Glomerular visceral epithelial cell (primary cell): Measurements from ENCODE around the gene NDUFAB1.
A peak's percentile ranks its signal among the peaks of the same experiment; 100 is the strongest.
"Not testable (repeated sequence)": the region's sequence is repeated elsewhere in the genome, so short reads cannot be mapped to it uniquely, and the experiment has no call there.

ENCODE experiments used
- DNase-seq: peaks from one replicate; pipeline ENCODE4 v3.0.0-alpha.2; 2016; ENCODE audit errors: extremely low spot score

NDUFAB1 gene

GRCh38 chr16:23584186-23585076 lies 11.7 kb downstream of the NDUFAB1 start:
- no peak for DNase-seq

- not testable (repeated sequence) for DNase-seq
These were observed 12.8 kb downstream of the NDUFAB1 start for GRCh38 chr16:23583271-23583670.

- DNase-seq, result no peak
These were observed 14.4 kb downstream of the NDUFAB1 start for GRCh38 chr16:23581764-23582163.

- DNase-seq, result no peak
These were observed 15.7 kb downstream of the NDUFAB1 start for GRCh38 chr16:23580391-23580790.

- no peak for DNase-seq
These were observed 16.7 kb downstream of the NDUFAB1 start for GRCh38 chr16:23579371-23579770.

- no peak for DNase-seq
These were observed 17.9 kb downstream of the NDUFAB1 start for GRCh38 chr16:23578101-23578830.

- no peak for DNase-seq
These were observed 18.6 kb downstream of the NDUFAB1 start for GRCh38 chr16:23577493-23577892.

GRCh38 chr16:23575834-23576233 lies 20.3 kb downstream of the NDUFAB1 start:
- no peak for DNase-seq

- no peak for DNase-seq
These were observed 22.3 kb downstream of the NDUFAB1 start for GRCh38 chr16:23573817-23574216.

- no peak for DNase-seq
These were observed 23.7 kb downstream of the NDUFAB1 start for GRCh38 chr16:23572394-23572793.

GRCh38 chr16:23571895-23572294 lies 24.2 kb downstream of the NDUFAB1 start:
- no peak for DNase-seq

- DNase-seq, result no peak
These were observed 25.0 kb downstream of the NDUFAB1 start for GRCh38 chr16:23570992-23571632.

- DNase-seq, result no peak
These were observed 28.5 kb downstream of the NDUFAB1 start for GRCh38 chr16:23567602-23568001.

- DNase-seq, result no peak
These were observed 29.4 kb downstream of the NDUFAB1 start for GRCh38 chr16:23566724-23567123.

- DNase-seq, result no peak
These were observed 31.3 kb downstream of the NDUFAB1 start for GRCh38 chr16:23564575-23565363.

- no peak for DNase-seq
These were observed 32.9 kb downstream of the NDUFAB1 start for GRCh38 chr16:23563186-23563585.

- DNase-seq, result no peak
These were observed 33.6 kb downstream of the NDUFAB1 start for GRCh38 chr16:23562505-23562904.

GRCh38 chr16:23561586-23561985 lies 34.5 kb downstream of the NDUFAB1 start:
- no peak for DNase-seq

- DNase-seq, result peak; percentile 13
These were observed 38.1 kb downstream of the NDUFAB1 start for GRCh38 chr16:23557779-23558702.
